ENCODE results near the gene NBR1.
"Not testable (repeated sequence)": the region's sequence is repeated elsewhere in the genome, so short reads cannot be mapped to it uniquely, and the experiment has no call there.

Gene NBR1

GRCh38 chr17:43215341-43215740 lies 44.3 kb downstream of the NBR1 start:
- DNase-seq: no peak

DNA sequence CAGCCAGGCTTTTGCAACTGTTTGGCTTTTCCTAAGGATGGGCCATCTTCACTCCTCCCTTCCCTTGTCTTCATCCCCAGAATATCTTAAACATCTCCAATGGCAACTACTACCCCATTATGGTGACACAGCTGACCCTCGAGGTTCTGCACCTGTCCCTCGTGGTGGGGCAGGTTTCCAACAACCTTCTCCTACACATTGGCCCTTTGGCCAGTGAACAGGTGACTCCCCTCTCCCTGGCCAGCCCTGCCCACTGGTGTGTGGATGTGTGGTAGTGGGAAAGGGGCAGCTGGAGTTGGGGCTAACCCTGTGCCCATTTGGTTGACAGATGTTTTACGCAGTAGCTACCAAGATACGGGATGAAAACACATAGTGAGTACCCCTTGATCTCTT lies 45.4 kb downstream of the NBR1 start:
- DNase-seq: no peak

DNA sequence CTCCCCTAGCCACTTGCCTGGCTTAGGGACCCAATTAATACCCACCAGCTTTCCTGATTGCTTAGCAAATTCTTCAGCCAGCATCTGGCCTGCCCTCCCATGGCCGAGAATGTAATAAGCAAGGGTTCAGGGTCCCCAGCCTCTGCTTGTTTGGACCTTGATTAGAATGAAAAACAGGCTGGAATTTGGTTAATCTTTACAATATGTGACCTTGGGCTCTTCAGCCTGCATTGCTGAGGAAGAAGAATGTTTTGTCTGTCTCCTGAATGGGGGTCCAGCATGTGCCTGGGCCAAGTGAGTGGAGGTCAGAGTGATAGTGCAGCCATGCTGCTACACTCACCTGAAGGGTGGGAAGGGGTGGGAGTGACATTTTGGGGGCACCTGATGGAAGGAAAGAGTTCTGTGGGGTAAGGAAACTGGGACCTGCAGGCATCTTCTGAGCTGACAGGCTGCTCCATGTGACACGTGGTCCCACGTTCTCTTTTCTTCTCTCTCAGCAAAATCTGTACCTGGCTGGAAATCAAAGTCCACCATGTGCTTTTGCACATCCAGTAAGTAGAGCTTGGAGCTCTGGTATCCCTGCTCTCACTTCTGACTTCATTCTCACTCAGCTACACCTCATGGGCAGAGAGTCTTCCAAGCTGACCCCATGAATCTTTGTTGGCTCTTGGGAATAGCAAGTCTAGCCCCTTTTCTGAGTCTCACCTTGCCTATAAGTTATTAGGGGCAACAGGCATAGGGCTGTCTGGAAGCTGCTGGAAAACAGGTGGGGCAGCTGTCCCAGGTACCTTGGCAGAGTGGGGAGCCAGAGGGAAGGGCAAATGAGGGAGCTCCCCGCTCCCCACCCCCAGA lies 46.0 kb downstream of the NBR1 start:
- DNase-seq: no peak

DNA sequence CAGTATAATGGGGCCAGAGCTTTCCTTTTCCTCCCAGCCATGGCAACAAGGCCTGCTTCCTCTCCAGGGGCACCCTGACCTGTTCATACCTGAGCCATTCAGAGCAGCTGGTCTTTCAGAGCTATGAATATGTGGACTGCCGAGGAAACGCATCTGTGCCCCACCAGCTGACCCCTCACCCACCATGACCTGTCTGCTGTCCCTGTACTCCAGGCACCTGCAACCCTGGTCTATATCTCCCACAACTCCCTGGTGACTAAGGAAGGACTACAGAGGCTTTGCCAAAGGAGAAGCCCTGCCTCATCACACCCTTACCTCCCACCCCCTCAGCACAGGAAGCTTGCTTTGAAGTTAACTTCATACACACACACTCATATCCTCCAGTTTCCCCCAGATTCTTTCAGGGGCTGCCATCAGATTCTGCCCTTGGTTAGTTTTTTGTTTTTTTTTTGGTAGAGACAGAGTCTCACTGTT lies 46.6 kb downstream of the NBR1 start:
- no peak for DNase-seq

DNA sequence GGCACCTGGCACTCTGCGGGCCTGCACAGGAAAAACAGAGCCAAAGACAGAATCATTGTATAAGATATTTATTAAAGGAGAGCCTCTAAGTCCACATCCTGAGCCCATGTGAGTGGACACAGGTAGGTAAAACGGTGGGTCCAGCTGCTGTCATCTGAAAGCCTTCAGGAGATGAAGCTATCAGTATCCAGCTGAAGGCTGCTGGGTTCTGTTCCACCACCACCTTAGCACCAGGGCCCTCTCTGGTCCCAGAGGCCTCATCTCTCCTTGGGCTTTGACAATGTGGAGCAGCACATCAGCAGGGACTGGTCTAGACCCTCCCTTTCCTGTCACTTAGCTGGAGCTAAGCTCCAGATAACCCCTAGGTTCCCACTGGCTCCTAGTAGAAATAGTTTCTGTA lies 48.0 kb downstream of the NBR1 start:
- DNase-seq: no peak

GRCh38 chr17:43219746-43220380 lies 48.8 kb downstream of the NBR1 start:
- DNase-seq: no peak

DNA sequence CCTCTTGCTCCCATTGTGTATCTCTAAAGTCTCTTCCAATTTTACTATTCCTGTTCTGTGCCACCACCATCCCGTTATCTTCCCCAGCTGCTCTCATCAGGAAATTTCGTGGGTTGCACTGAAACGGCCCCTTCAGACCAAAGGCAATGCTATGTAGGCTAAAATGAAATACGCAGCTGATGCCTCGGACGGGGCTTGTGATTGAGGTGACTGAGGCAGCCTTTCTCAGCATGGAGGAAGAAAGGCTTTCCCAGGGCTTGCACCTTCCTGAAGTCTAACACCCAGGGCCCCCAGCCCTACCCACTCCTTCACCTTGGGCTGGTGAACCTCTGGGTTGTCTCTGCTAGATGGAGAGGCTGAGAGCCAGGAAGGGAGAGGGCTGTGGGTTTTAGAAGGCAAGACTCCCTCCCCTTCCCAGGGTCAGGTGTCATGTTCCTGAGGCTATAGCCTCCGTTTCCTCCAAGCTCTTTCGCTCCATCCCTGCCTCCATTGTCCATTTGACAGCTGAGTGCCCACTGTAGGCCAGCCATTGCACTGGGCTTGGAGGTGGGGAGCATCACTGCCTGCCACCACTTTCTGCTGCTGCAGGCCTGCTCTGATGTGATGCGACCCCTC lies 49.6 kb downstream of the NBR1 start:
- DNase-seq: no peak

GRCh38 chr17:43224146-43224705 lies 53.2 kb downstream of the NBR1 start:
- DNase-seq: no peak

DNA sequence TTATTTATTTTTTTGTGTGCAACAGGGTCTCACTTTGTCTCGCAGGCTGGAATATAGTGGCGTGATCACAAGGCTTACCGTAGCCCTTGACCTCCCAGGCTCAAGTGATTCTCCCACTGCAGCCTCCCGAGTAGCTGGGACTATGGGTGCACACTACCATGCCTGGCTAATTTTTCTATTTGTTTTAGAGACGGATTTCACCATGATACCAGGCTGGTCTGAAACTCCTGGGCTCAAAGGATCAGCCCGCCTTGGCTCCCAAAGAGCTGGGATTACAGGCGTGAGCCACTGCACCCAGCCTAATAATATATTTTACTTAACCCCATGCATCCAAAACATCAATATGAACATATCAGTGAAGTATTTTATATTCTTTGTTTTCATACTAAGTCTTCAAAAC lies 55.4 kb downstream of the NBR1 start:
- no peak for DNase-seq

DNA sequence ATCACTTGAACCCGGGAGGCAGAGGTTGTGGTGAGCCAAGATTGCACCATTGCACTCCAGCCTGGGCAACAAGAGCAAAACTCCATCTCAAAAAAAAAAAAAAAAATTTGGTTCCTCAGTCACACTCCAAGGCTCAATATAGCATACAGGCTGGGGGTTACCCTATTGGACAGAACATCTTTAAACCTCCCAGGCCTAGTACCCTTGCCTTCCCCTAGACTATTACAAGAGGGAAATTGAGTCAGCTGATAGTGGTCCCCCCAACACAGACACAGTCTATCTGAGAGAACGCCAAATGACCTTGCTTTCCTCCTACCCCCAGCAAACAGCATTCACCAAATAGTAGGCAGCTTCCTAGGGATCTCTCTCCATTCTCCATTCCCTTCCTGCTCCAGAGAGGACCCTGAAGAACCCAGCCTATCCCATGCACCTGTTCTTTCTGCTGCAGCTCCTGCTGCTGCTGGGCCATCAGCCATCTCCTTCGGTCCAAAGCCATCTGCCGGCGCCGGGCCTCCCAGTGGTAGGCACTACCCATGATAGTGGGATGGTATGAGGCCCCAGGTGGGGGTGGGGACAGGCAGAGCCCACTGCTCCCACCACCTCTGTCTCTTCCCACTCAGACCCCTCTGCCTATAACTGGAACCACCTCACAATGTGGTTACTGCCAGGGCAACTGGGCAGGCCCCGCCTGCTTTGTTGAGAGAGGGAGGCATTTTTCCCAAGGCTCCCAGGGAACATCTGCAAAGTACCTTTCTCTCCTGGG lies 57.2 kb downstream of the NBR1 start, which contains the start of gene CCDC200:
CCDC200 (minus strand) TSS at position 604 of the 763 bp plus-strand sequence; CDS start at position 535, 69 bp downstream.
- DNase-seq: not testable (repeated sequence)

DNA sequence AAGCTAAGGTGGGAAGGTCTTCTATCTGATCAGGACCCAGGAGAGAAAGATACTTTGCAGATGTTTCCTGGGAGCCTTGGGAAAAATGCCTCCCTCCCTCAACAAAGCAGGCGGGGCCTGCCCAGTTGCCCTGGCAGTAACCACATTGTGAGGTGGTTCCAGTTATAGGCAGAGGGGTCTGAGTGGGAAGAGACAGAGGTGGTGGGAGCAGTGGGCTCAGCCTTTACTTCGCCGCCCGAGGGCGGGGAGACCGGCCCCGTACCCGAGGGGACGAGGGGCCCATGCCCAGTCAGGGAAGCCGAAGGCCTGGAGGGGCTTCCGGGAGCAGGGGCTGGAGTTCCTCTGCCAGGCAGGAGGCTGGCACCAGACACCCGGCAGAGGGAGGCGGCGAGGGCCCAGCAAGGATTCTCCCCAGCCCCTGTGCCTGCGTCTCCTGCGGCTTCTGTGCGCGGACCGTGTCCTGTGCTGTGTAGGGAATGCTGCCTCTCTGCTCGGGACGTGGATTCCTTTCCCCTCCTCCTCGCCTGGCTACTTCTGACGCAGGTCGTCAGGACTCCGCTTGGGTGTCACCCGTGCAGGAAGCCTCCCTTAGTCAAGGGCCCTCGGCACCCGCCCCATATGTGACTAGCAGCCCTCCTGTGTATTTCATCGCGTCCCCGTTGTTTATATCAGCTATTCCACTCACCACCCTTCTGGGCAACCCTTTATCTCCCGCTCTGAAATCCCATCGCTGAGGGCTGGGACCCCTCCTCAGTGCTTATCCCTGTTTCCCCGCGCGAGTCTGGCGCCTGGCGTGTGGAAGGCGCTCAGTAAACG lies 60.4 kb downstream of the NBR1 start:
- not testable (repeated sequence) for DNase-seq

GRCh38 chr17:43232021-43232699 lies 61.1 kb downstream of the NBR1 start:
- DNase-seq: peak; percentile 13

- DNase-seq: not testable (repeated sequence)
These were observed 62.2 kb downstream of the NBR1 start for GRCh38 chr17:43233263-43233662.

DNA sequence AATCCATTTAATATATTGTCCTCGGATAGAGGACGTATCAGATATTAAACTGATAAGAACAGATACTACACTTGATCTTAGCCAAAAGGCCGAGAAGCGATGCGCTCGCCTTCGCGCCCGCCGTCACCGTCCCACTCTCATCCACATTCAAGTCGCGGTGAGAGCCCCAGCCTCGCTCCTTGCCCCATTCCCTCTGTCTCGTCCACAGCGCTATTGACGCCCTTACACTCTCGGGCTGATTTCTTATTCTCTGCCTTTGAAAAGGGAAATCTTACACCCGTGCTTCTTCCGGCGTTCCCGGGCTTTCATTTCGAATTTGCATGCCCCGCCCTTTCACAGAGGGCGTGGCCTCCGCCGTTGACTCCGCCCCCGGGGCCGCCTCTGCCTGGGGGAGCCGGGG lies 62.9 kb downstream of the NBR1 start, which contains the start of gene RNU2-1:
RNU2-1 (minus strand) TSS at position 101 of the 400 bp plus-strand sequence.
- DNase-seq: not testable (repeated sequence)

GRCh38 chr17:43239597-43239996 lies 68.6 kb downstream of the NBR1 start:
- not testable (repeated sequence) for DNase-seq

GRCh38 chr17:43240596-43241352 lies 69.8 kb downstream of the NBR1 start:
- not testable (repeated sequence) for DNase-seq

DNA sequence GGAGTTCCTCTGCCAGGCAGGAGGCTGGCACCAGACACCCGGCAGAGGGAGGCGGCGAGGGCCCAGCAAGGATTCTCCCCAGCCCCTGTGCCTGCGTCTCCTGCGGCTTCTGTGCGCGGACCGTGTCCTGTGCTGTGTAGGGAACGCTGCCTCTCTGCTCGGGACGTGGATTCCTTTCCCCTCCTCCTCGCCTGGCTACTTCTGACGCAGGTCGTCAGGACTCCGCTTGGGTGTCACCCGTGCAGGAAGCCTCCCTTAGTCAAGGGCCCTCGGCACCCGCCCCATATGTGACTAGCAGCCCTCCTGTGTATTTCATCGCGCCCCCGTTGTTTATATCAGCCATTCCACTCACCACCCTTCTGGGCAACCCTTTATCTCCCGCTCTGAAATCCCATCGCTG lies 75.4 kb downstream of the NBR1 start:
- DNase-seq: not testable (repeated sequence)

All from CD4-positive, alpha-beta T cell treated with Interleukin-21 for 1 hour (primary cell).